ENCODE data around the gene SHISA2. TPM values are rescaled to one million over a fixed set of nuclear protein-coding genes. Genes with fewer than 3 reads are reported as not detected.
A peak's percentile ranks its signal among the peaks of the same experiment; 100 is the strongest.

SHISA2 gene
- total and polyA plus RNA-seq, 2 donors (not counting 1 experiment from before 2014, with no cell fraction given): under 0.01 to 0.02 TPM

GRCh38 chr13:26041444-26041843, 10.4 kb downstream of the SHISA2 start:
- Histone ChIP-seq H3K9ac (ENCODE audit: insufficient read depth, low read length) (no peak overlapping the region), H2AFZ (ENCODE audit: low read length) (no peak overlapping the region), H3K36me3 (ENCODE audit: control insufficient read depth, insufficient read depth, low read length) (no peaks in the 10 kb centered on the region), H3K79me2 (ENCODE audit: control insufficient read depth, insufficient read depth, low read length) (no peaks in the 10 kb centered on the region), H4K20me1 (ENCODE audit: control insufficient read depth, extremely low read depth, insufficient read depth, low read length) (no peaks in the 10 kb centered on the region), H3K4me1 (ENCODE audit: control insufficient read depth, extremely low read depth, insufficient read depth, low read length) (no peaks in the 10 kb centered on the region), H3K4me2 (ENCODE audit: extremely low read depth, insufficient read depth, low read length) (no peak overlapping the region), H3K27me3 (ENCODE audit: control insufficient read depth, insufficient read depth, low read length) (no peaks in the 10 kb centered on the region), H3K27ac (ENCODE audit: insufficient read depth, low read length) (no peak overlapping the region), H3K9me3 (ENCODE audit: control insufficient read depth, insufficient read depth, low read depth, low read length) (no peaks in the 10 kb centered on the region), H3K4me3 (replicated peaks in 1 of 4; ENCODE audit: control extremely low read depth in 1 of 4, insufficient read depth in 1 of 4, low read depth in 3 of 4, low read length in 4 of 4) (no peak overlapping the region)
- TF ChIP-seq EZH2 (IDR thresholded peaks at IDR 0.05; ENCODE audit: low read length, missing control alignments): no peak
- no peak for TF ChIP-seq CTCF (conservative IDR thresholded peaks at IDR 0.05 in 1 of 2, IDR thresholded peaks at IDR 0.05 in 1 of 2; ENCODE audit: low read depth in 1 of 2, low read length in 2 of 2)
- DNase-seq (ENCODE audit: low read depth in 2 of 2): no peak

GRCh38 chr13:26038931-26039475, 12.8 kb downstream of the SHISA2 start:
- DNase-seq (ENCODE audit: low read depth in 2 of 2): no peak
- Histone ChIP-seq H2AFZ (ENCODE audit: low read length) (no peak overlapping the region), H3K9ac (ENCODE audit: insufficient read depth, low read length) (no peak overlapping the region), H3K27ac (ENCODE audit: insufficient read depth, low read length) (no peak overlapping the region), H3K4me2 (ENCODE audit: extremely low read depth, insufficient read depth, low read length) (no peak overlapping the region), H4K20me1 (ENCODE audit: control insufficient read depth, extremely low read depth, insufficient read depth, low read length) (no peaks in the 10 kb centered on the region), H3K4me3 (replicated peaks in 1 of 4; ENCODE audit: control extremely low read depth in 1 of 4, insufficient read depth in 1 of 4, low read depth in 3 of 4, low read length in 4 of 4) (no peak overlapping the region), H3K4me1 (ENCODE audit: control insufficient read depth, extremely low read depth, insufficient read depth, low read length) (no peaks in the 10 kb centered on the region), H3K36me3 (ENCODE audit: control insufficient read depth, insufficient read depth, low read length) (no peaks in the 10 kb centered on the region), H3K27me3 (ENCODE audit: control insufficient read depth, insufficient read depth, low read length) (no peaks in the 10 kb centered on the region), H3K79me2 (ENCODE audit: control insufficient read depth, insufficient read depth, low read length) (no peaks in the 10 kb centered on the region), H3K9me3 (ENCODE audit: control insufficient read depth, insufficient read depth, low read depth, low read length) (no peaks in the 10 kb centered on the region)
- TF ChIP-seq EZH2 (IDR thresholded peaks at IDR 0.05; ENCODE audit: low read length, missing control alignments): no peak
- no peak for TF ChIP-seq CTCF (conservative IDR thresholded peaks at IDR 0.05 in 1 of 2, IDR thresholded peaks at IDR 0.05 in 1 of 2; ENCODE audit: low read depth in 1 of 2, low read length in 2 of 2)

GRCh38 chr13:26037302-26037701, 14.5 kb downstream of the SHISA2 start:
- DNase-seq (ENCODE audit: low read depth in 2 of 2): no peak
- H3K79me2 ChIP-seq (ENCODE audit: control insufficient read depth, insufficient read depth, low read length): no peaks in the 10 kb centered on the region
- no peaks in the 10 kb centered on the region for H4K20me1 ChIP-seq (ENCODE audit: control insufficient read depth, extremely low read depth, insufficient read depth, low read length)
- H3K4me1 ChIP-seq (ENCODE audit: control insufficient read depth, extremely low read depth, insufficient read depth, low read length): no peaks in the 10 kb centered on the region
- H3K4me3 ChIP-seq (replicated peaks in 1 of 4; ENCODE audit: control extremely low read depth in 1 of 4, insufficient read depth in 1 of 4, low read depth in 3 of 4, low read length in 4 of 4): no peak overlapping the region
- peak in 1 of 2 donors; percentile 56 for TF ChIP-seq CTCF (conservative IDR thresholded peaks at IDR 0.05 in 1 of 2, IDR thresholded peaks at IDR 0.05 in 1 of 2; ENCODE audit: low read depth in 1 of 2, low read length in 2 of 2)
- no peak for TF ChIP-seq EZH2 (IDR thresholded peaks at IDR 0.05; ENCODE audit: low read length, missing control alignments)
- H3K27me3 ChIP-seq (ENCODE audit: control insufficient read depth, insufficient read depth, low read length): no peaks in the 10 kb centered on the region
- H2AFZ ChIP-seq (ENCODE audit: low read length): no peak overlapping the region
- no peak overlapping the region for H3K27ac ChIP-seq (ENCODE audit: insufficient read depth, low read length)
- H3K4me2 ChIP-seq (ENCODE audit: extremely low read depth, insufficient read depth, low read length): no peak overlapping the region
- no peaks in the 10 kb centered on the region for H3K36me3 ChIP-seq (ENCODE audit: control insufficient read depth, insufficient read depth, low read length)
- H3K9ac ChIP-seq (ENCODE audit: insufficient read depth, low read length): no peak overlapping the region
- no peaks in the 10 kb centered on the region for H3K9me3 ChIP-seq (ENCODE audit: control insufficient read depth, insufficient read depth, low read depth, low read length)
